ENCODE data around the gene CHIT1.
"Not testable (repeated sequence)": the region's sequence is repeated elsewhere in the genome, so short reads cannot be mapped to it uniquely, and the experiment has no call there.

CHIT1 gene

DNA sequence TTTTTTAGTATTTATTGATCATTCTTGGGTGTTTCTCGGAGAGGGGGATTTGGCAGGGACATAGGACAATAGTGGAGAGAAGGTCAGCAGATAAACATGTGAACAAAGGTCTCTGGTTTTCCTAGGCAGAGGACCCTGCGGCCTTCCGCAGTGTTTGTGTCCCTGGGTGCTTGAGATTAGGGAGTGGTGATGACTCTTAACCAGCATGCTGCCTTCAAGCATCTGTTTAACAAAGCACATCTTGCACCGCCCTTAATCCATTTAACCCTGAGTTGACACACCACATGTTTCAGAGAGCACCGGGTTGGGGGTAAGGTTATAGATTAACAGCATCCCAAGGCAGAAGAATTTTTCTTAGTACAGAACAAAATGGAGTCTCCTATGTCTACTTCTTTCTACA lies 36.7 kb upstream of the CHIT1 start:
- not testable (repeated sequence) for DNase-seq (ENCODE audit: extremely low read depth in 1 of 2, low read depth in 1 of 2)

GRCh38 chr1:203265541-203265940 lies 36.1 kb upstream of the CHIT1 start:
- DNase-seq (ENCODE audit: extremely low read depth in 1 of 2, low read depth in 1 of 2) = no peak

- DNase-seq (ENCODE audit: extremely low read depth in 1 of 2, low read depth in 1 of 2) = no peak
Measured at GRCh38 chr1:203264052-203264501, 34.6 kb upstream of the CHIT1 start.

DNA sequence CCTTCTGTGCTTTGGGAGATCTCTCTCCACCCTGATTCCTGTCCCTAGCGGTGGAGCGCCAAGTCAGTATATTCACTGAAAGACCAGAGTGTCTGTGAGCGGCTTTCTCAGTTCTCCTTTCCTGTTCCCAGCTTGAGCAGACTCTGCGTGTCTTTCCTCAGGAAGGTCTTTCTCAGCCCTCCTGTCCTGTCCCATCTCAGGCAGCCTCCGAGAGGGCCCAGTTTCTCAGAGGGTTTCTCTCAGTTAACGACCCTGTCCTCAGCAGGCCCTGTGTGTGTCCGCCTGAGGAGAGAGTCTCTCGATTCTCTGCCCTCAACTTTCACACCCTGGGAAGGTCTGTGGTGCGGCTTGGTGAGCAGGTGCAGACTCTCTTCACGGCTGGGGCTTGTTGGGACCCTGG lies 34.0 kb upstream of the CHIT1 start:
- DNase-seq (ENCODE audit: extremely low read depth in 1 of 2, low read depth in 1 of 2) = no peak

- DNase-seq (ENCODE audit: extremely low read depth in 1 of 2, low read depth in 1 of 2) = not testable (repeated sequence)
Measured at GRCh38 chr1:203256636-203257035, 27.2 kb upstream of the CHIT1 start.

- not testable (repeated sequence) for DNase-seq (ENCODE audit: extremely low read depth in 1 of 2, low read depth in 1 of 2)
Measured at GRCh38 chr1:203254782-203255181, 25.3 kb upstream of the CHIT1 start.

GRCh38 chr1:203252678-203253077 lies 23.2 kb upstream of the CHIT1 start:
- no peak for DNase-seq (ENCODE audit: extremely low read depth in 1 of 2, low read depth in 1 of 2)

DNA sequence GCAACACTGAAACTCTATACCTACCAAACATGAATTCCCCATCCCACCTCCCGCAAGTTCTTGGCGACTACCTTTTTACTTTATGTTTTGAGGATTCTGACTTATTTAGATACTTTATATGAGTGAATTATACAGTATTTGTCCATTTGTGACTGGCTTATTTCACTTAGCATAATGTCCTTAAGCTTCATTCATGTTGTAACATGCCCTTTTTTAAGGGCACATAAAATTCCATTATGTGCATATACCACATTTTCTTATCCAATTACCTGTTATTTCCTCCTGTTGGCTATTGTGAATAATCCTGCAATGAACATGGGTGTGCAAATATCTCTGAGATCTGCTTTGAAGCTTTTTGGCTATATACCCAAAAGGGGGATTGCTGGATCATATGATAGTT lies 22.0 kb upstream of the CHIT1 start:
- no peak for DNase-seq (ENCODE audit: extremely low read depth in 1 of 2, low read depth in 1 of 2)

GRCh38 chr1:203250911-203251310 lies 21.4 kb upstream of the CHIT1 start:
- DNase-seq (ENCODE audit: extremely low read depth in 1 of 2, low read depth in 1 of 2) = no peak

DNA sequence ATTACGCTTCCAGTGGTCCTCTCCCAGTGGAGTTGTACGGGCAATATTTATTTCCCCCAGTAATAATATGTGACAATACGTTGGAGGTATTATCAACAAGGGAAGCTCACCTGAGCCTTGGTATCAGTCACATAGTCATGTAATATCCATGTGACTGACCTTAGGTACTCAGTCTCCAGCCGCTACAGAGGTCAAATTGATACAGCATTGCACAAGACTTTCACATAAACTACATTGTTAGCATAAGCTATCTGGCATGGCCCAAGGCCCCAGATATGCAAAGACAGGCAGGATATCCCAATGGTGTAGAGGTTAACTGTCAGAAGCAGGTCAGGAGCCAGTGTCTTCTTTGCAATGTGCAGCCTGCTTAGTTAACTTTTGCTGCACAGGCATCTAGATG lies 15.3 kb upstream of the CHIT1 start:
- DNase-seq (ENCODE audit: extremely low read depth in 1 of 2, low read depth in 1 of 2) = no peak

DNA sequence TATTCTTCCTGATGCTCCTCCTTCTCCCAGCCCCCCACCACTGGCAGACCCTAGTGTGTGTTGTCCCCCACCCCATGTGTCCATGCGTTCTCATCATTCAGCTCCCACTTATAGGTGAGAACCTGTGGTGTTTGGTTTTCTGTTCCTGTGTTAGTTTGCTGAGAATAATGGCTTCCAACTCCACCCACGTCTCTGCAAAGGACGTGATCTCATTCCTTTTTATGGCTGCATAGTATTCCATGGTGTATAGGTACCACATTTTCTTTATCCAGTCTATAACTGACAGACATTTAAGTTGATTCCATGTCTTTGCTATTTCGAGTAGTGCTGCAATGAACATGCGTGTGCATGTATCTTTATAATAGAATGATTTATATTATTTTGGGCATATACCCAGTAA lies 12.2 kb upstream of the CHIT1 start:
- not testable (repeated sequence) for DNase-seq (ENCODE audit: extremely low read depth in 1 of 2, low read depth in 1 of 2)

DNA sequence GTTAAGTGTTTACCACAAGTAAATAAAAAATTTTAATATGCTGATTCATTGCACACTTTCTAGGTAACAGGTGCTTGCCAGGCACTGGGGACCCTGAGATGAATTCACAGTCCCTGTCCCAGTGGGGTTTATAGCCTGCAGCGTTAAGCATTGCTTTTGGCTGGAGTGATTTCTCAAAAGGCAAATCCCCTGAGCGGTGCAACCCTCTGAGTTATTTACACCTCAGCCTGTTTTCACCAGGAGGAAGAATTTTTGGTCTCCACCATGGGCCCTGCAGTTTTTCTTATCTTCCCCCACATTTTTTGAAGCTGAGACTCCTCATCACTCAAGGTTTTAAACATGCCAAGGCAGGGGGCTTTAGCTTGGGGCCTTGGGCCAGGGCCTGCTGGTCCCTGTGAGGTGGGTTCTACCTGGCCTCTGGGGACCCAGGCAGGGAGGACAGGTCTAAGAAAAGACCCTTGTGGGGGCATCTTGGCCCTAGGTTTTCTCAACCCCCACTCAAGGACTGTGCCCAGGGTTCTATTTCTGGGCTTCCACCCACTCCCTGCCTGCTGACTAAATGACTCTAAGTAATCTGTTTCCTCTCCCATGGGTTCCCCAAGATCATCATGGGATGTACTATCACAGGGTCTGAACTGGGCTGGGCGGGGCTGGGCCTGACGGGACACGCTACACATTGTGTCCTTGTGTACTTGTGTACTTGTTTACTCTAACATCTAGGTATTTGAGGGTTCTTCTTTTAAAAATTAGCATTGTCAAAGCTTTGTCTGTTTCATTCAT lies 10.2 kb upstream of the CHIT1 start:
- DNase-seq (ENCODE audit: extremely low read depth in 1 of 2, low read depth in 1 of 2) = no peak

- no peak for DNase-seq (ENCODE audit: extremely low read depth in 1 of 2, low read depth in 1 of 2)
Measured at GRCh38 chr1:203239081-203239480, 9.6 kb upstream of the CHIT1 start.

- DNase-seq (ENCODE audit: extremely low read depth in 1 of 2, low read depth in 1 of 2) = no peak
Measured at GRCh38 chr1:203238535-203238934, 9.1 kb upstream of the CHIT1 start.

DNA sequence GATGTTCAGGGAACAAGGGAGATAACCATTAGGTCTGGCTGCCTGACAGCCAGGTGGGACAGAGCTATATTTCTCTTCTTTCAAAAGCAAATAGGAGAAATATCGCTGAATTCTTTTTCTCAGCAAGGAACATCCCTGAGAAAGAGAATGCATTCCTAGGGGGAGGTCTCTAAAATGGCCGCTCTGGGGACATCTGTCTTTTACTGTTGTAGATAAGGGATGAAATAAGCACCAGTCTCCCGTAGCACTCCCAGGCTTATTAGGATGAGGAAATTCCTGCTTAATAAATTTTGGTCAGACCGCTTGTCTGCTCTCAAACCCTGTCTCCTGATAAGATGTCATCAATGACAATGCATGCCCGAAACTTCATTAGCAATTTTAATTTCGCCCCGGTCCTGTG lies 5.4 kb upstream of the CHIT1 start:
- DNase-seq (ENCODE audit: extremely low read depth in 1 of 2, low read depth in 1 of 2) = not testable (repeated sequence)

- no peak for DNase-seq (ENCODE audit: extremely low read depth in 1 of 2, low read depth in 1 of 2)
Measured at GRCh38 chr1:203228670-203229069, 803 bp downstream of the CHIT1 start.

GRCh38 chr1:203227371-203228083 lies 1.9 kb downstream of the CHIT1 start:
- no peak for DNase-seq (ENCODE audit: extremely low read depth in 1 of 2, low read depth in 1 of 2)

- no peak for DNase-seq (ENCODE audit: extremely low read depth in 1 of 2, low read depth in 1 of 2)
Measured at GRCh38 chr1:203225071-203225470, 4.4 kb downstream of the CHIT1 start.

- no peak for DNase-seq (ENCODE audit: extremely low read depth in 1 of 2, low read depth in 1 of 2)
Measured at GRCh38 chr1:203223012-203223775, 6.3 kb downstream of the CHIT1 start.

GRCh38 chr1:203219934-203220333 lies 9.5 kb downstream of the CHIT1 start:
- DNase-seq (ENCODE audit: extremely low read depth in 1 of 2, low read depth in 1 of 2) = no peak

DNA sequence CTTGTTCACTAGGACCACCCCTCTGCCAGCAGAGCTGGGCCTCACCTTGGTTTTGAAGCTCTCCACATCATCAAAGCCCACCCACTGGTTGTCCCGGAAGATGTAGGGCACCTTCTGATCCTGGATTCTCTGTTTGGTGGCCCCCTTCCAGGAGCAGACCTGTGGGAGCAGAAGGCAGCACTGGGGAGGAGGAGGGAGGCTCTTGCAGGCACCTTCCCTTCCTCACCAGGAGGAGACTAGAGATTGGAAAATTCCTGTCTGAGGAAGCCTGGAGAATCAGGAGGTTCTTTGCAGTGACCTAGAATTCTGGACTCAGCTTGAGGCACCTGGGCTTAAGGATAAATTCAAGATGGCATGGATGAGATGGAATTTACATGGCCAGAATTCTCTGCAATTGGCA lies 10.3 kb downstream of the CHIT1 start:
- no peak for DNase-seq (ENCODE audit: extremely low read depth in 1 of 2, low read depth in 1 of 2)

- DNase-seq (ENCODE audit: extremely low read depth in 1 of 2, low read depth in 1 of 2) = no peak
Measured at GRCh38 chr1:203217668-203218067, 11.8 kb downstream of the CHIT1 start.
